ENCODE measurements around the gene COL4A6. TPM values are rescaled to one million over a fixed set of nuclear protein-coding genes. Genes with fewer than 3 reads are reported as not detected.

The COL4A6 gene
- total and polyA plus RNA-seq, 2 of the 4 experiments (the other 2 are of a cell fraction), result 0.36 to 0.74 TPM

- TF ChIP-seq RCOR1 (IDR thresholded peaks at IDR 0.05; ENCODE audit: insufficient replicate concordance, low read length) (no peak), ELK1 (IDR thresholded peaks at IDR 0.05; ENCODE audit: borderline replicate concordance, low read depth, low read length) (no peak), NFE2L2 (IDR thresholded peaks at IDR 0.05; ENCODE audit: low read depth, low read length) (no peak), BHLHE40 (IDR thresholded peaks at IDR 0.05; ENCODE audit: low read depth, low read length) (no peak), POLR2A (IDR thresholded peaks at IDR 0.05; ENCODE audit: low read depth, low read length) (no peak), CHD1 (IDR thresholded peaks at IDR 0.05; ENCODE audit: low read depth, low read length) (no peak), RAD21 (IDR thresholded peaks at IDR 0.05; ENCODE audit: low read length) (no peak), MAZ (IDR thresholded peaks at IDR 0.05; ENCODE audit: borderline replicate concordance, low read depth, low read length) (no peak), SMC3 (IDR thresholded peaks at IDR 0.05; ENCODE audit: low read depth, low read length) (no peak), MXI1 (IDR thresholded peaks at IDR 0.05; ENCODE audit: borderline replicate concordance, low read depth, low read length) (no peak), CEBPB (IDR thresholded peaks at IDR 0.05; ENCODE audit: low read depth, low read length) (no peak)
- H3K4me1 ChIP-seq (ENCODE audit: control insufficient read depth, insufficient read depth, low read length), result no peaks in the 10 kb centered on the region
- dilution Hi-C loops (cut with HindIII; ENCODE audit: low sequenced_read_pairs, unreplicated experiment) (no loop called here), intact Hi-C loops (cut with micrococcal nuclease) (loop anchor here (10.0 kb wide), 1 partner anchor 144 kb away; no protein-coding TSS in a partner anchor), in situ Hi-C loops (cut with MboI; ENCODE audit: low sequenced_read_pairs) (no loop called here)
- no peaks in the 10 kb centered on the region for H3K9me1 ChIP-seq (ENCODE audit: insufficient read depth, low read length)
- H2BK20ac ChIP-seq (ENCODE audit: low read depth, low read length), result no peak overlapping the region
- H2BK15ac ChIP-seq (ENCODE audit: low read depth, low read length), result no peak overlapping the region
- H2BK5ac ChIP-seq (ENCODE audit: low read depth, low read length, poor library complexity, severe bottlenecking), result no peak overlapping the region
- no peaks in the 10 kb centered on the region for H3K9me3 ChIP-seq (ENCODE audit: control insufficient read depth, insufficient read depth, low read length)
- no peak overlapping the region for H2AK5ac ChIP-seq (ENCODE audit: low read depth, low read length)
- no peak overlapping the region for H3K4me3 ChIP-seq (ENCODE audit: insufficient read depth, low read depth, low read length)
- no peak overlapping the region for H2AK9ac ChIP-seq (replicated peaks; ENCODE audit: low read depth, low read length, poor library complexity)
- no peak for ATAC-seq (ENCODE audit: low read depth)
- H3K14ac ChIP-seq (replicated peaks; ENCODE audit: low read depth, low read length), result no peak overlapping the region
- no peak for DNase-seq
- H2BK120ac ChIP-seq (ENCODE audit: low read depth, low read length), result no peak overlapping the region
- no peak overlapping the region for H3K4ac ChIP-seq (ENCODE audit: low read depth, low read length)
- H3K9ac ChIP-seq (ENCODE audit: low read depth, low read length), result no peak overlapping the region
- 100% methylated on average over 1 of the region's 5 CpGs; no CpG with 5 or more reads in 1 of the 2 experiments for WGBS, 2 experiments (ENCODE audit: extremely low coverage in 2 of 2, insufficient read length in 1 of 2)
- ChIA-PET POLR2A (ENCODE audit: unreplicated experiment) (no interaction called here), CTCF (interaction anchor here (0.5 kb wide), 1 partner anchor 377 kb away, joined by 3 read pairs; no protein-coding TSS in a partner anchor)
- no peak overlapping the region for H2AFZ ChIP-seq (replicated peaks; ENCODE audit: low read length, poor library complexity)
- H3K23ac ChIP-seq (ENCODE audit: low read depth, low read length), result no peak overlapping the region
- H4K91ac ChIP-seq (ENCODE audit: insufficient read depth, low read depth, low read length), result no peak overlapping the region
- no peak overlapping the region for H3K18ac ChIP-seq (ENCODE audit: low read depth, low read length)
- no peaks in the 10 kb centered on the region for H4K20me1 ChIP-seq (ENCODE audit: insufficient read depth, low read length)
- H3K79me1 ChIP-seq (ENCODE audit: low read depth in 1 of 2, low read length in 2 of 2), result no peaks in the 10 kb centered on the region
- no TSS peak for BruUV-seq (replicated peaks)
- no peak overlapping the region for H4K8ac ChIP-seq (ENCODE audit: low read depth in 2 of 2, low read length in 2 of 2)
- no peak overlapping the region for H3K27ac ChIP-seq (ENCODE audit: insufficient read depth, low read length)
- no peak overlapping the region for H3K56ac ChIP-seq (ENCODE audit: extremely low read depth, insufficient read depth, low read length)
- H3K36me3 ChIP-seq (ENCODE audit: control insufficient read depth, insufficient read depth, low read length), result no peaks in the 10 kb centered on the region
- H4K5ac ChIP-seq (ENCODE audit: low read depth, low read length), result no peak overlapping the region
- H3K4me2 ChIP-seq (ENCODE audit: low read depth, low read length), result no peak overlapping the region
- H3K27me3 ChIP-seq (ENCODE audit: control insufficient read depth, insufficient read depth, low read length), result peaks cover 9% of the 10 kb centered on the region
Measured at GRCh38 chrX:108160309-108160708, 277.9 kb downstream of the COL4A6 start.
